ENCODE measurements around the gene ATAD3A.
"Not testable (repeated sequence)": the region's sequence is repeated elsewhere in the genome, so short reads cannot be mapped to it uniquely, and the experiment has no call there.

Gene ATAD3A

GRCh38 chr1:1490633-1491230, 21.2 kb upstream of the ATAD3A start:
- DNase-seq = no peak

GRCh38 chr1:1491601-1492000, 20.4 kb upstream of the ATAD3A start:
- DNase-seq = no peak

- DNase-seq = not testable (repeated sequence)
Measured at GRCh38 chr1:1494311-1494710, 17.7 kb upstream of the ATAD3A start.

GRCh38 chr1:1495461-1495975, 16.4 kb upstream of the ATAD3A start:
- not testable (repeated sequence) for DNase-seq

GRCh38 chr1:1504777-1505365, 7.1 kb upstream of the ATAD3A start:
- DNase-seq = peak; percentile 70

- DNase-seq = not testable (repeated sequence)
Measured at GRCh38 chr1:1505366-1505798, 6.6 kb upstream of the ATAD3A start.

GRCh38 chr1:1505801-1506200, 6.2 kb upstream of the ATAD3A start:
- DNase-seq = not testable (repeated sequence)

- no peak for DNase-seq
Measured at GRCh38 chr1:1507305-1507704, 4.7 kb upstream of the ATAD3A start.

GRCh38 chr1:1508775-1509464, 3.0 kb upstream of the ATAD3A start:
- DNase-seq = not testable (repeated sequence)

GRCh38 chr1:1509465-1509850, 2.5 kb upstream of the ATAD3A start:
- not testable (repeated sequence) for DNase-seq

- DNase-seq = no peak
Measured at GRCh38 chr1:1510912-1511532, 940 bp upstream of the ATAD3A start.

- peak; percentile 11 for DNase-seq
Measured at GRCh38 chr1:1512425-1512824, 463 bp downstream of the ATAD3A start.

- not testable (repeated sequence) for DNase-seq
Measured at GRCh38 chr1:1513675-1514074, 1.7 kb downstream of the ATAD3A start.

GRCh38 chr1:1514376-1514775, 2.4 kb downstream of the ATAD3A start:
- not testable (repeated sequence) for DNase-seq

GRCh38 chr1:1516923-1517322, 5.0 kb downstream of the ATAD3A start:
- not testable (repeated sequence) for DNase-seq

GRCh38 chr1:1517973-1518620, 6.1 kb downstream of the ATAD3A start:
- no peak for DNase-seq

GRCh38 chr1:1518621-1519007, 6.7 kb downstream of the ATAD3A start:
- not testable (repeated sequence) for DNase-seq

GRCh38 chr1:1519805-1520505, 8.0 kb downstream of the ATAD3A start:
- DNase-seq = not testable (repeated sequence)

GRCh38 chr1:1521331-1521730, 9.4 kb downstream of the ATAD3A start:
- DNase-seq = no peak

GRCh38 chr1:1522536-1522935, 10.6 kb downstream of the ATAD3A start:
- not testable (repeated sequence) for DNase-seq

- not testable (repeated sequence) for DNase-seq
Measured at GRCh38 chr1:1523226-1523625, 11.3 kb downstream of the ATAD3A start.

- DNase-seq = not testable (repeated sequence)
Measured at GRCh38 chr1:1523651-1524050, 11.7 kb downstream of the ATAD3A start.
